Measurements from ENCODE around the gene SLC31A1. TPM values are rescaled to one million over a fixed set of nuclear protein-coding genes. Genes with fewer than 3 reads are reported as not detected.

SLC31A1 gene
- 1 to 10 TPM in 5 of 6 donors, not detected in 1; 1.5 to 2.7 (median 2.0) TPM for polyA plus RNA-seq (ENCODE audit: low read depth in 6 of 6)

DNA sequence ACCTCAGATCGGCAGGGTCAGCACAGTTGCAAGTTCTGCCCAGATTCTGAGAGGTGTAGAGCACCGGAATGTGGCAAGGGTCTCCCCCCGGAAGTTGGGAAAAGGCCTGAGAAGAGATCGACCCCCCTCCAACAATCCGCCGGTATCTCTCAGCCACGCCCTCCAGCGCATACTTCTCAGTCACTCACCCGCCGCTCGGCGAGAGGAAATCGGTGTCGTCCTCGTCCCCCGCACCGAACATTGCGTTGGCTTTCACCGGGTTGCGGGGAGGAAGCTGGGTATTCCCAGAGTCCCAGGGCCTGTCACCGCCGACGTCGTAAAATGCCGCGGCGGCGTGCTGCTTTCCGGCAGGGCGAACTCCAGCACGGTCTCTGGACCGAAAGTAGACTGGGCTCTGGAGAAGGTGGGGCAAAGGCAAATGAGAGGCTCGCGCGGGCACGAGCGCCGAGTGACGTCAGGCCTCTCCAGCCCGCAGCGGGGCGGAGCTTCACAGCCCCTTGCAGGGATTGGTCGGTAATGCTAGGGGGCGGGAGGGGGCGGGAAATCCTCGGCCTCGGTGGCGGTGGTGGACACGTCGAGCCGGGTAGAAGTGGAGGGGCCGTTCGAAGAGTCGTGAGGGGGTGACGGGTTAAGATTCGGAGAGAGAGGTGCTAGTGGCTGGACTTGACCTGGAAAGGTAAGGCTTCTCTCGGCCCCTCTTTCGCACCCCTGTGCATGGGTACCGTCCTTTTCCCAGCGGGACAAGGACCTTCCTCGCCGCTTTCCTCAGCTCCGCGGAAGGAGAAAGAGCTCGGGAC is at the start of gene SLC31A1, which contains the start of gene FKBP15:
TSS of gene SLC31A1 (plus strand) at position 542 of the 797 bp plus-strand sequence. CDS start 34,605 bp downstream, outside the sequence.
TSS of gene FKBP15 (minus strand) at position 275 of the 797 bp plus-strand sequence. CDS start at position 241, 34 bp downstream.
- ATAC-seq (ENCODE audit: low read depth in 2 of 2) (peak; percentile 92 to 95), DNase-seq (peak; percentile 97)
- Mint-ChIP-seq H3K9me3 (no peaks in the 10 kb centered on the region), H3K4me3 (peak within 1 kb of the TSS; percentile 92 to 100 (median 97)), H3K36me3 (no peaks in the 10 kb centered on the region), H3K27ac (peak within 1 kb of the TSS; percentile 93 to 98 (median 98)), H3K27me3 (no peaks in the 10 kb centered on the region), H3K4me1 (peaks cover 27 to 47% (median 46%) of the 10 kb centered on the region in 3 donors)

DNA sequence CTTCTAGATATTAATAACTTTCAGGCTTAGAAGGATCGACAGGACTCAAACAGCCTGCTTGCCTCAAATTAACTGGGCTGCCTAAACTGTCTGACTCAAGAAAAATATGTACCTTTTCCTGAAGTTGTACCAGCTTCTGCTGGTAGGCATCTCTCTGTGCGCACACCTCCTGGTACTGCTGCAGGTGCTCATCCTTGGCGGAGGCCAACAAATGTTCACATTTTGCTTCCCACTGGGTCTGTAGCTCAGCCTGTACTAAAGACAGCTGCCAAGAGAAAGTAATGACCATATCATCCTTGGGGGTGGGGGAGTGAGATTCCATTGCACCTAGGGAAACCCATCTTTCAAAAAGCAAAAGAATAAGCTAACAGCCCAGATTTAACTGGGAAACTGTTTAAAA is 48.0 kb upstream of the SLC31A1 start:
- H3K4me3 Mint-ChIP-seq, result no peak overlapping the region
- DNase-seq (no peak), ATAC-seq (ENCODE audit: low read depth in 2 of 2) (no peak)
- no peak overlapping the region for H3K27ac Mint-ChIP-seq
- peaks cover 0 to 9% (median 4%) of the 10 kb centered on the region in 3 donors for H3K4me1 Mint-ChIP-seq
- H3K36me3 Mint-ChIP-seq, result peaks cover 51 to 76% of the 10 kb centered on the region in 2 donors
- no peaks in the 10 kb centered on the region for H3K27me3 Mint-ChIP-seq
- H3K9me3 Mint-ChIP-seq, result peaks cover 3 to 8% (median 5%) of the 10 kb centered on the region in 7 donors

DNA sequence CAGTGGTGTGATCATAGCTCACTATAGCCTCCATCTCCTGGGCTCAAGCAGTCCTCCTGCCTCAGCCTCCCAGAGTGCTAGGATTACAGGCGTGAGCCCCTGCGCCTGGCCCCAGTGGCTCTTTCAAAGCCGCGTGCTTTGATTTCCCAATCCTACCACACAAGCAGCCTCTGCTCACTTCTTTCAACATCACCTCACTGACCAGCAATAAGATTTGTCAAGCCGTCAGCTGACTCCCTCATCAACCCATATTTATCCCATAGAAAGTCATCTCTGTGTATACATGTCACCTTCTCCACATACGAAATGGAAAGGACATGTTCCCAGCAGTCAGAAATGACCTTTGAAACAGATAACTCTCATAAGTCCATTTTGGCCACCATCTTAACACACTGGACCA is 44.5 kb upstream of the SLC31A1 start:
- H3K36me3 Mint-ChIP-seq, result peaks cover 68 to 69% of the 10 kb centered on the region in 2 donors
- peaks cover 3 to 8% (median 5%) of the 10 kb centered on the region in 7 donors for H3K9me3 Mint-ChIP-seq
- DNase-seq (no peak), ATAC-seq (ENCODE audit: low read depth in 2 of 2) (no peak)
- H3K27me3 Mint-ChIP-seq, result no peaks in the 10 kb centered on the region
- no peak overlapping the region for H3K4me3 Mint-ChIP-seq
- peak overlapping the region in 2 of 6 donors; percentile 64 to 66 for H3K27ac Mint-ChIP-seq
- H3K4me1 Mint-ChIP-seq, result peaks cover 0 to 12% (median 4%) of the 10 kb centered on the region in 3 donors

DNA sequence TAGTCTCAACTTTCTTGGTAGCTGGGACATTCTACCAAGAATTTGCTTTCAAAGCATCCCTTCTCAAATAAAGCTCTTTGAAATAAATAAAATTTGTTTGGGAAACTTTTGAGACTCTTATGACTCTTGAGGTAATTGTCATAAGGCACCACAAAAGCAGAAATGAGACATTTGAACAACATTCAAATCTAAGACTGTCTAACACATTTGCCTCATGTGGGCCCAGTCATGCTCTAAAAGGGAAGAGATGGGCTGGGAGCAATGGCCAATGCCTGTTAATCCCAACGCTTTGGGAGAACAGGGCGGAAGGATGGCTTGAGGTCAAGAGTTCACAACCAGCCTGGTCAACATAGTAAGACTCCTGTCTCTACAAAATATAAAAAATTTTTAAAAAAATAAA is 44.1 kb upstream of the SLC31A1 start:
- H3K27me3 Mint-ChIP-seq, result no peaks in the 10 kb centered on the region
- peaks cover 71% of the 10 kb centered on the region in 2 donors for H3K36me3 Mint-ChIP-seq
- peaks cover 3 to 8% (median 4%) of the 10 kb centered on the region in 7 donors for H3K9me3 Mint-ChIP-seq
- H3K4me1 Mint-ChIP-seq, result peaks cover 0 to 12% (median 4%) of the 10 kb centered on the region in 3 donors
- no peak for ATAC-seq (ENCODE audit: low read depth in 2 of 2)
- DNase-seq, result no peak
- H3K4me3 Mint-ChIP-seq, result no peak overlapping the region
- no peak overlapping the region for H3K27ac Mint-ChIP-seq

DNA sequence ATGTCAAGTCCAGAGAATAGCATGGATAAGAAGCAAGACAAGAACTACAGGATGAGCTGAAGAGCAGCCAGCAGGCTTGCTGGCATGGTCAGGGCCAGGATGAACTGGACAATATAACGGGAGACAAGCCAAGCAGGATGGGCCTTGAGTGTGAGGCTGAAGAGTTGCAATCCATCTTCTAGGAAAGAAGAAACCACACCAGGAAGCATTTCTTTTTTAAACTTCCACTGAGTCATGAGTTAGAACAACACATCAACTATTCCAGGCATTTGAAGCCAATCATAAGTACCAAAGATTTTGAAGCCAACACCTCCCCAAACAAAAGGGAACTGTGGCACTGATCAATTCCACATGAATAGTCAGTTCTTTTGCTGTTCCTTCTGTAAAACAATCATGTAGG is 43.3 kb upstream of the SLC31A1 start:
- Mint-ChIP-seq H3K9me3 (peaks cover 0 to under 1% (median 0%) of the 10 kb centered on the region in 7 donors), H3K27ac (no peak overlapping the region), H3K27me3 (no peaks in the 10 kb centered on the region), H3K4me3 (peak overlapping the region in 1 of 8 donors; percentile 45), H3K36me3 (peaks cover 69 to 71% of the 10 kb centered on the region in 2 donors), H3K4me1 (peaks cover 0 to 12% (median 4%) of the 10 kb centered on the region in 3 donors)
- peak in 1 of 2 donors; percentile 18 for ATAC-seq (ENCODE audit: low read depth in 2 of 2)
- no peak for DNase-seq

DNA sequence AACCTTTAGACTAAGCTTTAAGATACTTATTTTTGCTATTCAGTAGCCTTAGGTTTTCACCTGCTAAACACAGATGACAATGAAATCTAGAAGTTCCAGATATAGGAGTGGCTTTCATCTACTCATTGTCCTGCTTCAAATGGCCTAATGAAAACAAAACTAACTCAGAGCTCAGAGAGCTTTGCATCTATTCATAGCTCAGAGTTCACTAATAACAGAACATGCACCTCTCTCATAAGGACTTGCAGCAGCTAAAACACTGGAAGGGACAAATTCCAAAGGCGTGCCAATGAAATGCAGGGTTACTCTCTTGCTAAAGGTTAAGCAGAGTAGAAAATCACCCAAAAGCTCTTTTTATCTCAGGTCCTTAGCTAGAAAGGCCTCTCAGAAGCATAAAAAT is 41.5 kb upstream of the SLC31A1 start:
- Mint-ChIP-seq H3K4me1 (peaks cover 0 to 12% (median 4%) of the 10 kb centered on the region in 3 donors), H3K27me3 (no peaks in the 10 kb centered on the region), H3K9me3 (no peaks in the 10 kb centered on the region), H3K4me3 (no peak overlapping the region), H3K36me3 (peaks cover 67 to 71% of the 10 kb centered on the region in 2 donors), H3K27ac (no peak overlapping the region)
- no peak for DNase-seq
- ATAC-seq (ENCODE audit: low read depth in 2 of 2), result no peak

DNA sequence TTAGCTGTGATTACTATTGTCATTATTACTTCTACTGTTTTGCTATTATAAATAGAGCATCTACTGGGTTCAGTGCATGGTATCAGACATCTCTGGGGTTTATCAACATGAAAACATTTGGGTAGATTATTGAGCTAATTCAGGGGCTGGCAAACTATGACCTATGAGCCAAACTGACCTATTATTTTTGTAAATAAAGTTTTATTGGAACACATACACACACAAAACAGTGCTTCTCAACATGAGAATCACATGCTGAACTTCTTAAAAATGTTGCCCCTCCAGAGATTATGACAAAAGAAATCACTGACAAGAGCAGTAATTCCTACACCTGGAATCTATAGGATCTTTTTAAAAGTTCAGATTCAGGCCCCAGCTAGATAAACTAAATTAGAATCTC is 40.2 kb upstream of the SLC31A1 start:
- DNase-seq, result no peak
- no peak overlapping the region for H3K4me3 Mint-ChIP-seq
- peaks cover 74 to 78% of the 10 kb centered on the region in 2 donors for H3K36me3 Mint-ChIP-seq
- peaks cover 0 to 12% (median 4%) of the 10 kb centered on the region in 3 donors for H3K4me1 Mint-ChIP-seq
- no peaks in the 10 kb centered on the region for H3K9me3 Mint-ChIP-seq
- no peak for ATAC-seq (ENCODE audit: low read depth in 2 of 2)
- peak overlapping the region in 1 of 6 donors; percentile 27 for H3K27ac Mint-ChIP-seq
- H3K27me3 Mint-ChIP-seq, result no peaks in the 10 kb centered on the region

DNA sequence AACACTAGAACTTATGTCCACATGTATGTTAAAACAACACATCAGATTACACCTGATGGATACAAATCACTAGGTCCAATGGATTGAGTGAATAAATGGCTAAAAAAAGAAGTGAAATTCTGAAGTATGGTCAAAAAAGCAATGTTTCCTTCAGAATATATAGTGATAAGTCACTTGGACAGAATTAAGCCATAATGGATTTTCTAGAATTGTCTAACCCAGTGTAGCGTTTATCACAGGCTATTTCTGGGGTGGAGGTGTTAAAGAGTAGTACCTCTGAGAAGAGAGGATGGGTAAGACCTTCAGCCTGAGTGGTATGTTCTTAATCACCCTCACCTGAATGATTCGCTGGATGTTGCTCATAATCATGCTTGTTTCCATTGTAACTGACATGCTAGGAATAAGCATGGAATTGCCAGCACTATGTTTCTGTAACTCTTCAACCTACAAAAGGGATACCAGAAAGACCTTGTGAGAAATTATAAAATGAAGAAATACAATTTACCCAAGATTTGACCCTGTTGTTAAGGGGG is 37.3 kb upstream of the SLC31A1 start:
- Mint-ChIP-seq H3K4me1 (no peaks in the 10 kb centered on the region), H3K36me3 (peaks cover 53 to 67% of the 10 kb centered on the region in 2 donors), H3K4me3 (no peak overlapping the region), H3K27ac (no peak overlapping the region), H3K9me3 (no peaks in the 10 kb centered on the region), H3K27me3 (no peaks in the 10 kb centered on the region)
- no peak for ATAC-seq (ENCODE audit: low read depth in 2 of 2)
- no peak for DNase-seq

DNA sequence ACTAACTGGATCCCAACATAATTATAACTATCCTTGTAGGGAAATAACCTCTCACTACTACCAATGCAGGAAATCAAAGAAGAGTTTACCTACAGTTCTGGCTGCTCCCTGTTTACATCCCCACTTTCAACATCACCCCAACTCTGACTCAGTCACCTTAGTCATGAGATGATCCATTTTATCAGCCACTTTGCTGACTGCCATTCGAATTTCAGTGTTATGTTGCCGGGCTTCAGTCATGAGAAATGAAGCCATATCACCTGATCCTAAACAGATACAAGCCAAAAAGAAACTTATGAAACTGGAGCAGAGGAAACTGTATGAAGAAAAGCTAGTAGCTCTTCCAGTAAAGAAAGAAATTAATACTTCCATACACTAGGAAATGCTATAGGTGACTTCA is 36.8 kb upstream of the SLC31A1 start:
- Mint-ChIP-seq H3K27ac (no peak overlapping the region), H3K4me1 (no peaks in the 10 kb centered on the region), H3K36me3 (peaks cover 53 to 64% of the 10 kb centered on the region in 2 donors), H3K27me3 (no peaks in the 10 kb centered on the region), H3K4me3 (no peak overlapping the region), H3K9me3 (no peaks in the 10 kb centered on the region)
- DNase-seq (no peak), ATAC-seq (ENCODE audit: low read depth in 2 of 2) (no peak)

DNA sequence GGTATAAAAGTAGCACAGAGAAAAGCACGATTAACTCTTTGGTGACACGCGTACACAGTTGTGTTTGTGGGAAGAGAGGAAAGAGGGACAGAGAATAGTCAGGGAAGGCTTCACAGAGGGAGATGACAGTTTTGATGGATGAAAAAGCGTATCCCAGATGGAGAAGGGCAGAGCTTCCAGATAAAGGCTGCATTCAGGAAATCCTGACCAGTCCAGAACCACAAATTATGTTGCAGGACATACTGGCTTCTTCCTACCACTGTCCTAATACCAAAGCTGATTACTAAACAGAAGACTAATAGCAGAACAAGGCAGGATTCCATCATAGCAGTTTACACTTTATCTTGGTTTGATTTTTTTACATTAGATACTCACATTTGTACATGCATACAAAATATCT is 36.1 kb upstream of the SLC31A1 start:
- Mint-ChIP-seq H3K4me1 (no peaks in the 10 kb centered on the region), H3K27ac (peak overlapping the region in 1 of 6 donors; percentile 15), H3K36me3 (peaks cover 55 to 68% of the 10 kb centered on the region in 2 donors), H3K4me3 (no peak overlapping the region), H3K9me3 (no peaks in the 10 kb centered on the region), H3K27me3 (no peaks in the 10 kb centered on the region)
- DNase-seq, result no peak
- no peak for ATAC-seq (ENCODE audit: low read depth in 2 of 2)

DNA sequence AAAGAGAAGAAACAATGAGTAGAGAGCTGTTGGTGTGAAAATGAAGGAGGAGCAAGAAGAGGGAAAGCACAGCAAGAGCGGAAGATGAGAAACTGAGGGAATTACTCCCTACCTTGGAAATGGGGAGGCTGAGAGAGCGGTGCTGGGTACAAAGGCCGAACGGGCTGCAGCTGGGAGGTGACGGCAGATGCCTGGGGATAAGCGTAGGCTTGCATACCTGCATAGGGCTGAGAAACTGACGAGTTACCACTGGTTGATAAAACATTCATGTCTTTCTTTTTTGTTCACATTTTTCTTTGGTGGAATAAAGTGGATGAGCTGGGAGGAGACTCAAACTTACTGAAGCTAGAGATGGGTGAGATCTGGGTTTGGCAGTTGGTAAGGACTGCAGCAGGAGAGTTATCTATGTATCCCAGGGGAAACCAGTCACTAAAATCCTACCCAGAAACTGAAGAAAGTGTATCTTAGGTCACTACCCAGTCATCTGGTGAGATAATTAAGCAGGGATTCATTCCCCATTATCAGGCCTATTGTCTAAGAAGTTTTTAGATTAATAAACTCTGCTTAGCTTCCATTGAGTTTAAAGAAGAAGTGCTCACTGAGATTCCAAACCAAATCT is 35.1 kb upstream of the SLC31A1 start:
- Mint-ChIP-seq H3K27me3 (no peaks in the 10 kb centered on the region), H3K4me3 (no peak overlapping the region), H3K27ac (peak overlapping the region in 1 of 6 donors; percentile 12), H3K36me3 (peaks cover 52 to 63% of the 10 kb centered on the region in 2 donors), H3K9me3 (no peaks in the 10 kb centered on the region), H3K4me1 (no peaks in the 10 kb centered on the region)
- DNase-seq (no peak), ATAC-seq (ENCODE audit: low read depth in 2 of 2) (no peak)

DNA sequence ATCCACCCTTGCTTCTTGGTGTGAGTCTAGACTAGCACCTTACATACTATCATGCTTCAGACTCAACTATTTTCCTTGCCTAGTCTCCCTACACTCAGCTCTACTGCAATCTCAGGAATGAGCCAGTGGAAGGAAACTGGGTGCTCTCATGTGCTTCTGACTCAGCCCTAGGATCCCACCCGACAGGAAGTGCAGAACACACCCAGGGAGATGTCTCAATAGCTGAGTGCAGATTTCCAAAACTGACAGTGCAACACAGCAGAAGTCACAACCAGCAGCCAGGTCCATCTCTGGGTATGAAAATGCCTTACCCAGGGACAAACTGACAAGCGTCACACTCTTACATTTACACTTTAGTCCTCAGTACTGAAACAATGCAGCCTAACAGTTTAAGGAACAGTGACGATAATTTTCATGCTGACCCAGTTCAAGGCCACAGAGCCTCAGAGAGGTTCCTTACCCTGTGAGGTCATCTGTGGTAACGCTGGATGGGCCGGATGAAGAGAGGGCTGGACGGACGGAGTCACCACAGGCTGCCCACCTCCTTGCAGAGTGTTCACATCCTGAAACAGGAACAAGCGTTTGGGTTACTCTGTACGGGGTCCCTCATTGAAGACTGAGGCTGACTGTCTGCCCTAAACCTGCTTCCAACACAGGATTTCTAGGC is 33.3 kb upstream of the SLC31A1 start:
- Mint-ChIP-seq H3K36me3 (peaks cover 37 to 50% of the 10 kb centered on the region in 2 donors), H3K9me3 (no peaks in the 10 kb centered on the region), H3K4me1 (no peaks in the 10 kb centered on the region), H3K4me3 (no peak overlapping the region), H3K27me3 (no peaks in the 10 kb centered on the region), H3K27ac (no peak overlapping the region)
- no peak for ATAC-seq (ENCODE audit: low read depth in 2 of 2)
- DNase-seq, result no peak

DNA sequence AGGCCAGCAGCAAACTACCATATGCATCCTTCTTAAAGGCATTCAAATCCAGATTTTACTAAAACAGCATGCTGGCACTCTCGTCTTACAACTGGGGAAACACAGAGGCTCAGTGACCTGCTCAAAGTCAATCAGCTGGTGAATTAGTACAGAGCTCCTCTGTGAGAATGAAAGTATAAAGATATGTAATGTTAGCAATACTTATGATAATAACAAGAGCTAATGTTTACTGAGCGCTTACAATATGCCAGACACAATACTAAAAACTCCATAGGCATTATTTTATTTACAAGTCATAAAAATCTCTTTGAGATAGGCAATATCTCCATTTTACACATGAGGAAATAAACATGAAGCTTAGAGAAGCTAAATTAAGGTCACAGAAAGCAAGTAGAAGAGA is 28.9 kb upstream of the SLC31A1 start:
- no peak overlapping the region for H3K4me3 Mint-ChIP-seq
- H3K27me3 Mint-ChIP-seq, result no peaks in the 10 kb centered on the region
- no peaks in the 10 kb centered on the region for H3K9me3 Mint-ChIP-seq
- H3K36me3 Mint-ChIP-seq, result peaks cover 24 to 40% of the 10 kb centered on the region in 2 donors
- ATAC-seq (ENCODE audit: low read depth in 2 of 2), result no peak
- peaks cover 0 to 3% (median 0%) of the 10 kb centered on the region in 3 donors for H3K4me1 Mint-ChIP-seq
- DNase-seq, result no peak
- H3K27ac Mint-ChIP-seq, result no peak overlapping the region
